Airway epithelial cell (primary cell): ENCODE data around the gene EDDM13. TPM values are rescaled to one million over a fixed set of nuclear protein-coding genes. Genes with fewer than 3 reads are reported as not detected.

Experiments
- total RNA-seq: library from RNA; depleted of rRNA; stranded (reverse); fragments of >200 nt; gene quantifications from 2 replicates; pipeline ENCODE4 v1.2.3, GENCODE V29; 2015

Gene EDDM13
- 1.3 TPM in 1 of 2 replicates, not detected in the other for total RNA-seq

GRCh38 chr19:56272161-56272798 lies at the start of gene EDDM13:
Gene EDDM13 (plus strand): TSS chr19:56272748. CDS start chr19:56272835, 87 bp downstream.

GRCh38 chr19:56314381-56315076 lies 42.0 kb downstream of the EDDM13 start, which contains the start of gene ZSCAN5A:
Gene ZSCAN5A (minus strand): TSS chr19:56314839. CDS start chr19:56225046, 89,793 bp downstream.

Other genes with a start within 250 kb of the EDDM13 start
- gene ZNF787, start 151.5 kb upstream of the EDDM13 start, total RNA-seq: 14.1 and 17.1 TPM in 2 replicates
- gene ZNF444, start 131.5 kb upstream of the EDDM13 start, total RNA-seq: 25.7 and 28.6 TPM in 2 replicates
- not detected in 2 replicates for gene GALP, start 96.7 kb upstream of the EDDM13 start, total RNA-seq
- not detected in 2 replicates for gene ZSCAN5B, start 75.0 kb upstream of the EDDM13 start, total RNA-seq
- not detected in 2 replicates for gene ZSCAN5C, start 70.5 kb upstream of the EDDM13 start, total RNA-seq
- 2.6 and 7.9 TPM in 2 replicates for gene ZSCAN5A, start 42.1 kb downstream of the EDDM13 start, total RNA-seq
- gene ZNF582, start 120.8 kb downstream of the EDDM13 start, total RNA-seq: 4.1 and 4.4 TPM in 2 replicates
- gene ZNF583, start 131.6 kb downstream of the EDDM13 start, total RNA-seq: 2.5 and 2.7 TPM in 2 replicates
- gene ZNF667, start 204.6 kb downstream of the EDDM13 start, total RNA-seq: 1.4 and 2.2 TPM in 2 replicates
- gene ZNF471, start 235.1 kb downstream of the EDDM13 start, total RNA-seq: 0.46 and 0.99 TPM in 2 replicates